GM11168 (cell line): ENCODE results near the gene DNAH8.

ENCODE experiments used
- in situ Hi-C: fragments of 300-500 bp; cut with MboI; formaldehyde crosslinking; loops from one replicate; pipeline ENCODE4 v1.12.0; 2022; ENCODE audit warnings: low sequenced_read_pairs; ENCODE audit not compliant: unreplicated experiment

The DNAH8 gene

DNA sequence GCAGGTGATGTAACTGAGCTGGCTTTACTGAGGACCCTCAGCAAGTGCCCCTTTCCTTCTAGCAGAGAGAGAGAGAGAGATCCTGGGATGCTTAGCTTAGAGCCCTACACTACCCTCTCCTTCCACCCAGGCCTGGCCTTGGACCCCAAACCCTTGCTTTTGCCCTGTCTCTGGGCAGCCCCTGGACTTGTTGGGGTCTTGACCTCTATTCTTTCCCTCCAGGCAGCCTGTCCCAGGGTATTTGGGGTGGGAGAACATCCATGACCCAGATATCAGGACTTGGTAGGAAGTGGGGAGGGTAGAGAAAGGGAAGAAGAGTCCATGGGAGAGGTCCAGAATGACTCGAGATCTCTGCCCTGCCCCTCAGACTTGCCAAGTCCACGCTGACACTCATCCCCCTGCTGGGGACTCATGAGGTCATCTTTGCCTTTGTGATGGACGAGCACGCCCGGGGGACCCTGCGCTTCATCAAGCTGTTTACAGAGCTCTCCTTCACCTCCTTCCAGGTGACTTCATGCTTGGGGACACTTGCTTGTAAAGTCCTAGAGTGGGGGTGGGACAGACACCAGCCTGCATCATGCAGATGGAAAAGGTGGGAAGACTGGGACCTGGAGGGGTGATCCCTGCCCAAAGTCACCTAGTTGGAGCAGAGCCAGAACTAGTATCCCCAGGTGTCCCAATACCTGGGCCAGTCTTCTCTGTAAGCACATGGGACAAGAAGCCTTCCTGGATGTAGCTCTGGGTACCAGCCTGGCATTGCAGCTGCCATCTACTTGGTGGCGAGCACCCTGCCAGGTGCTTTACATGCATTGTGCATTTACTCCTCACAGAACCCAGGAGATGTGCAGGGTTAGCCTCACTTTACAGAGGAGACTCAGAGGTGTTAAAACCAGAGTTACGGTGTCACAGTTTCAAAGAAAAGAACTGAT is 364.4 kb downstream of the DNAH8 start:
- in situ Hi-C loops: no loop called here
